Neural cell (in vitro differentiated cells): ENCODE results near the gene CGNL1. TPM values are rescaled to one million over a fixed set of nuclear protein-coding genes. Genes with fewer than 3 reads are reported as not detected.

ENCODE experiments used
- H2AFZ ChIP-seq: fragments of 200-600, 300-800 bp; sonication (generic), shearing (Covaris generic); 2 replicates; pipeline ENCODE4 v1.6.0; 2014; ENCODE audit warnings: low read depth, mild to moderate bottlenecking, antibody characterized with exemption, low read length, moderate library complexity
- H3F3A ChIP-seq: fragments of 200-600 bp; shearing (Covaris generic); 2 replicates; pipeline ENCODE4 v1.6.1; 2016; ENCODE audit warnings: mild to moderate bottlenecking, moderate library complexity, mixed read lengths, antibody characterized with exemption, low read length; ENCODE audit not compliant: insufficient read depth, poor library complexity, severe bottlenecking
- H3K27ac ChIP-seq: fragments of 200-600, 300-800 bp; sonication (generic), shearing (Covaris generic); 2 replicates; pipeline ENCODE4 v1.5.1; 2014; ENCODE audit warnings: mild to moderate bottlenecking, low read length, moderate library complexity
- H3K27me3 ChIP-seq: fragments of 300-800, 200-600 bp; sonication (generic), shearing (Covaris generic); 2 replicates; pipeline ENCODE4 v1.6.0; 2014; ENCODE audit warnings: mild to moderate bottlenecking, low read depth, low read length, moderate library complexity; ENCODE audit not compliant: insufficient read depth
- H3K36me3 ChIP-seq: fragments of 300-800, 200-600 bp; sonication (generic), shearing (Covaris generic); 2 replicates; pipeline ENCODE4 v1.5.1; 2014; ENCODE audit warnings: mild to moderate bottlenecking, antibody characterized with exemption, low read length, moderate library complexity; ENCODE audit not compliant: insufficient read depth
- H3K4me2 ChIP-seq: fragments of 300-800, 200-600 bp; sonication (generic), shearing (Covaris generic); 2 replicates; pipeline ENCODE4 v1.6.0; 2014; ENCODE audit warnings: mild to moderate bottlenecking, low read length
- H3K4me3 ChIP-seq: fragments of 300-800, 200-600 bp; sonication (generic), shearing (Covaris generic); 2 replicates; pipeline ENCODE4 v1.5.1; 2014; ENCODE audit warnings: mild to moderate bottlenecking, low read length, moderate library complexity
- H3K79me2 ChIP-seq: fragments of 200-600 bp; shearing (Covaris generic); replicated peaks from 2 replicates; pipeline ENCODE4 v1.6.0; 2014; ENCODE audit warnings: mild to moderate bottlenecking, low read length, moderate library complexity; ENCODE audit not compliant: insufficient read depth
- H3K9ac ChIP-seq: fragments of 300-800, 200-600 bp; sonication (generic), shearing (Covaris generic); 2 replicates; pipeline ENCODE4 v1.6.1; 2016; ENCODE audit warnings: mild to moderate bottlenecking, low read length, mixed read lengths
- H3K9me2 ChIP-seq: fragments of 200-600 bp; shearing (Covaris generic); 2 replicates; pipeline ENCODE4 v1.6.1; 2016; ENCODE audit warnings: mild to moderate bottlenecking, low read length, mixed read lengths; ENCODE audit not compliant: insufficient read depth
- H3K9me3 ChIP-seq: fragments of 200-600, 300-800 bp; sonication (generic), shearing (Covaris generic); 2 replicates; pipeline ENCODE4 v1.6.1; 2016; ENCODE audit warnings: mild to moderate bottlenecking, mixed run types, low read length, moderate library complexity, mixed read lengths
- H4K20me1 ChIP-seq: fragments of 200-600 bp; shearing (Covaris generic); 2 replicates; pipeline ENCODE4 v1.6.1; 2016; ENCODE audit warnings: mild to moderate bottlenecking, mixed run types; ENCODE audit not compliant: insufficient read depth
- EP300 ChIP-seq: fragments of 450-650 bp; conservative IDR thresholded peaks from 2 replicates; pipeline ENCODE4 v1.6.1; 2014; ENCODE audit warnings: antibody characterized with exemption, mild to moderate bottlenecking, moderate library complexity; ENCODE audit not compliant: poor library complexity, severe bottlenecking
- EZH2 ChIP-seq: fragments of 200-600, 300-800 bp; shearing (Covaris generic), sonication (generic); IDR thresholded peaks from 2 replicates; pipeline ENCODE4 v1.6.1; 2014; ENCODE audit warnings: antibody characterized with exemption, low read length, borderline replicate concordance, mild to moderate bottlenecking; ENCODE audit not compliant: insufficient read depth, poor library complexity, severe bottlenecking
- MXI1 ChIP-seq: fragments of 450-650 bp; conservative IDR thresholded peaks from 2 replicates; pipeline ENCODE4 v1.6.1; 2014; ENCODE audit warnings: antibody characterized with exemption, mild to moderate bottlenecking; ENCODE audit not compliant: poor library complexity, severe bottlenecking
- POLR2AphosphoS5 ChIP-seq: IDR thresholded peaks from 2 replicates; pipeline ENCODE4 v1.6.1; 2012
- RAD21 ChIP-seq: fragments of 450-650 bp; conservative IDR thresholded peaks from 2 replicates; pipeline ENCODE4 v1.6.1; 2014; ENCODE audit warnings: antibody characterized with exemption, mild to moderate bottlenecking, moderate library complexity
- REST ChIP-seq: IDR thresholded peaks from 2 replicates; pipeline ENCODE4 v1.6.1; 2012; ENCODE audit warnings: borderline replicate concordance
- SMC3 ChIP-seq: fragments of 450-650 bp; conservative IDR thresholded peaks from 2 replicates; pipeline ENCODE4 v1.6.1; 2014; ENCODE audit warnings: antibody characterized with exemption, mild to moderate bottlenecking, moderate library complexity; ENCODE audit not compliant: poor library complexity
- TAF1 ChIP-seq: IDR thresholded peaks from 2 replicates; pipeline ENCODE4 v1.6.1; 2012; ENCODE audit warnings: low read depth
- polyA plus RNA-seq: library from polyadenylated mRNA; depleted of rRNA; stranded (reverse); fragments of >200 nt; gene quantifications from 2 replicates; pipeline ENCODE4 v1.2.3, GENCODE V29; 2014
- TF ChIP-seq, protein P1 (sequence below): fragments of 450-650 bp; IDR thresholded peaks from 2 replicates; pipeline ENCODE4 v1.5.1; 2014; ENCODE audit warnings: antibody characterized with exemption, mild to moderate bottlenecking, moderate library complexity; ENCODE audit not compliant: poor library complexity, severe bottlenecking

Gene CGNL1
- polyA plus RNA-seq, 1 donor from 2014 or later, result 0.26 TPM

DNA sequence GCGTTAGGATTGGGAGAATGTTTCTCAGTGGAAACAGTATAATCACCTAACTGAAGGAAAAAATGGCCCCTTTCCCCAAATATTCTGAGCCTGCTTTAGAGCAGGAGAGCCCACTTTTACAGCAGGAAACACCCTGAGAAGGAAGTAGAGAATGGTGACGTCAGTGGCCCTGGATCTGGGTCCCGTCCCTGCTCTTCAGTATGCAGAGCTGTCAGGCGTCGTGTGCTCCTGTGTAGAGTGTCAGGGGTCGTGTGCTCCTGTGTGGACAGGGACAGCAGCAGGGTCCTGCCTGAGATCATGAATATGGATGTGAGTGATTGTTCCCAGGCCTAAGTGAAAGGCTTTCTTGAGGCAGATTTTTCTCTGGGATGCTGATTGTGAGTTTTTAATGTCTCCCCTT lies 45.2 kb downstream of the CGNL1 start:
- Histone ChIP-seq H3K9me2 (no peaks in the 10 kb centered on the region), H3K36me3 (no peaks in the 10 kb centered on the region), H3K4me2 (no peak overlapping the region), H4K20me1 (no peaks in the 10 kb centered on the region), H3K4me3 (no peak overlapping the region), H3K79me2 (no peaks in the 10 kb centered on the region), H3K27ac (no peak overlapping the region), H3K9me3 (no peaks in the 10 kb centered on the region), H3F3A (no peaks in the 10 kb centered on the region), H2AFZ (no peak overlapping the region), H3K9ac (no peak overlapping the region), H3K27me3 (no peaks in the 10 kb centered on the region)
- TF ChIP-seq SMC3, result no peak
- no peak for TF ChIP-seq POLR2AphosphoS5
- TF ChIP-seq MXI1, result no peak
- no peak for TF ChIP-seq EP300
- TF ChIP-seq, protein P1, sequence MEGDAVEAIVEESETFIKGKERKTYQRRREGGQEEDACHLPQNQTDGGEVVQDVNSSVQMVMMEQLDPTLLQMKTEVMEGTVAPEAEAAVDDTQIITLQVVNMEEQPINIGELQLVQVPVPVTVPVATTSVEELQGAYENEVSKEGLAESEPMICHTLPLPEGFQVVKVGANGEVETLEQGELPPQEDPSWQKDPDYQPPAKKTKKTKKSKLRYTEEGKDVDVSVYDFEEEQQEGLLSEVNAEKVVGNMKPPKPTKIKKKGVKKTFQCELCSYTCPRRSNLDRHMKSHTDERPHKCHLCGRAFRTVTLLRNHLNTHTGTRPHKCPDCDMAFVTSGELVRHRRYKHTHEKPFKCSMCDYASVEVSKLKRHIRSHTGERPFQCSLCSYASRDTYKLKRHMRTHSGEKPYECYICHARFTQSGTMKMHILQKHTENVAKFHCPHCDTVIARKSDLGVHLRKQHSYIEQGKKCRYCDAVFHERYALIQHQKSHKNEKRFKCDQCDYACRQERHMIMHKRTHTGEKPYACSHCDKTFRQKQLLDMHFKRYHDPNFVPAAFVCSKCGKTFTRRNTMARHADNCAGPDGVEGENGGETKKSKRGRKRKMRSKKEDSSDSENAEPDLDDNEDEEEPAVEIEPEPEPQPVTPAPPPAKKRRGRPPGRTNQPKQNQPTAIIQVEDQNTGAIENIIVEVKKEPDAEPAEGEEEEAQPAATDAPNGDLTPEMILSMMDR, result no peak
- no peak for TF ChIP-seq REST
- TF ChIP-seq RAD21, result no peak
- TF ChIP-seq TAF1, result no peak
- TF ChIP-seq EZH2, result no peak

DNA sequence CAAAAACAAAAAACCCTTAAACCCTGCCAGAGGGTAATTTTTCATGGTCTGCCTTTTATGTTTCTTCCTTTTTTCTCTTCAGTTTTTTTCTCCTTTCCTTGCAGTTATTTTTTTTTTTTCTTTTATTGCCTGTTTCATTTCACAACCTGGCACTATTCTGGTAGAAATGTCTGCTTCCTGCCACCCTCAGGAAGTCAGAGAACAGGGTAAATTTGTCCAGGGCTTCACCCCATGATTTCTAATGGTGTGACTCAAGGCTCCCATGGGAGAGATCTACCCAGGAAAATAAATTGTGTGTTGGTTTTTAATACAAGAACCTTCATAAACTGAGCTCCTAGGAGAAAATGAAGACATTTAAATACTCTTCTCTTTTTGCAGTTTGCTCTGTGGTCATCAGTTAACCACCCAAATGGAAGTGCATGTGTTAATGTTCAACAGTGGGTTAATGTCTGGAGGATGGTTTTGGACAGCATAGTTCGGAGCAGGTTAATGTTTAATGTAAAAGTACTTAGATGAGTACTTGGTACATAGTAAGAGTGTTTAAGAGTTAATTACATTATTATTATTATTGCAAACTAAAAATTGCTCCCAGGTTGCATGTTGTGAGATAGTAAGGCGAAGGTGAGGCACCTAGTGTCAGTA lies 45.9 kb downstream of the CGNL1 start:
- TF ChIP-seq EZH2, result no peak
- TF ChIP-seq REST, result no peak
- TF ChIP-seq MXI1, result no peak
- TF ChIP-seq, protein P1, result no peak
- TF ChIP-seq SMC3, result no peak
- no peak for TF ChIP-seq EP300
- H3K9ac ChIP-seq, result no peak overlapping the region
- no peaks in the 10 kb centered on the region for H3F3A ChIP-seq
- H4K20me1 ChIP-seq, result no peaks in the 10 kb centered on the region
- H3K9me3 ChIP-seq, result no peaks in the 10 kb centered on the region
- H3K4me3 ChIP-seq, result no peak overlapping the region
- no peaks in the 10 kb centered on the region for H3K9me2 ChIP-seq
- H3K27me3 ChIP-seq, result no peaks in the 10 kb centered on the region
- no peaks in the 10 kb centered on the region for H3K79me2 ChIP-seq
- H2AFZ ChIP-seq, result no peak overlapping the region
- no peak overlapping the region for H3K27ac ChIP-seq
- H3K4me2 ChIP-seq, result no peak overlapping the region
- no peaks in the 10 kb centered on the region for H3K36me3 ChIP-seq
